ENCODE data around the gene SIDT2. TPM values are rescaled to one million over a fixed set of nuclear protein-coding genes. Genes with fewer than 3 reads are reported as not detected.
"Not testable (repeated sequence)": the region's sequence is repeated elsewhere in the genome, so short reads cannot be mapped to it uniquely, and the experiment has no call there.

SIDT2 gene
- 10 to 100 TPM; 25.0 to 43.9 TPM for total RNA-seq

DNA sequence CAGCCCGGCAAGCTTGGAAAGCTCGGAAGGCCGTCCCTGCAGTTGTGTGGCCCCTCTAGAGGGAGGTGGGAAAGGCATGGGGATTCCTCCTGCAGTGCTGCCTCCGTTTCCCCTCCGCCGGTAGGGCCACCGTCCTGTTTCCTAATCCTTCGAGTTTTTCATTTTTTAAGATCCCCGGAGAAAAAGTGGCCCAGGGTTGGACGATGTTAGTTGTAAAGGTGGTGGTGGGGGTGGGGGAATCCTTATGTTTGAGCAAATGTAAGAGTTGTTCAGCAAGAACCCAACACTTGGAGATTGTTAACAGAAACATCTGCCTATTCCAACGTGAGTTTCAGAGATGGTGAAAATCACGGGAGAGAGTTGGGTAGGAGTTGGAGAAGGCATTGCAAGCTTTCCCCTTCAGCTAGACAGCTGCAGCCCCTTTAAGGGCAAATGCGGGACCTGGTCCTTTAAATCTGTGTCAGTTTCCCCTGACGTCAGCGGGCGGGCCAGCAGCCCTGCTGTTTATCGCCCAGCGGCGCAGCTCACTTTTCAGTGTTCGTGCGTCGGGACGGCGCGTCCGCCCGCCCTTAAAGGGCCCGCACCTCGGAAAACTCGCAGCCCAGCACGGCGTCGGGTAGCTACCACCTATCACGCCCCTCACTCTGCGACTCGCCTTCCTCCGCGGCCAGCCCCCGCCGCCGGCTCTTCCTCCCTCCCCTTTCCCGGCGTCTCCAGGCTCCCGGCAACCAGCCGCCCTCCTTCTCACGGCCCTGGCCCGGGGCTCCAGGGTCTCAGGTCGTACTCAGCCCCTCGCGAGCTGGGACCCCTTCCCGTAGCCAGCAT lies at the start of gene SIDT2:
Gene SIDT2 (plus strand): TSS at position 534 of the 825 bp plus-strand sequence. CDS start 521 bp downstream, outside the sequence.
- Mint-ChIP-seq H3K36me3 (ENCODE audit: low read depth) (peaks cover under 1% of the 10 kb centered on the region), H3K4me1 (peaks cover 25% of the 10 kb centered on the region), H3K4me3 (peak within 1 kb of the TSS; percentile 88), H3K27ac (peak within 1 kb of the TSS; percentile 92), H3K27me3 (no peaks in the 10 kb centered on the region), H3K9me3 (no peaks in the 10 kb centered on the region)
- ATAC-seq (replicated peaks): peak; percentile 97

DNA sequence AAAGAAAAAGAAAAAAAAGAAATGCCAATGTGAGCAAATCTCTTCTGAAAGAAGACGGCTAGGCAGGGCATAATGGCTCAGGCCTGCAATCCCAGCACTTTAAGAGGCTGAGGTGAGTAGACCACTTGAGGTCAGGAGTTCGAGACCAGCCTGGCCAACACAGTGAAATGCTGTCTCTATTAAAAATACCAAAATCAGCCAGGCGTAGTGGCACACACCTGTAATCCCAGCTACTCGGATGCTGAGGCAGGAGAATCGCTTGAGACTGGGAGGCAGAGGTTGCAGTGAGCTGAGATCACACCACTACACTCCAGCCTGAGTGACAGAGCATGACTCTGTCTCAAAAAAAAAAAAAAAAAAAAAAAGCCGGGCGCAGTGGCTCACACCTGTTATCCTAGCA lies 48.1 kb upstream of the SIDT2 start:
- not testable (repeated sequence) for H3K27ac Mint-ChIP-seq; H3K27me3 Mint-ChIP-seq; H3K36me3 Mint-ChIP-seq (ENCODE audit: low read depth); ATAC-seq (replicated peaks); H3K4me1 Mint-ChIP-seq; H3K4me3 Mint-ChIP-seq; H3K9me3 Mint-ChIP-seq

DNA sequence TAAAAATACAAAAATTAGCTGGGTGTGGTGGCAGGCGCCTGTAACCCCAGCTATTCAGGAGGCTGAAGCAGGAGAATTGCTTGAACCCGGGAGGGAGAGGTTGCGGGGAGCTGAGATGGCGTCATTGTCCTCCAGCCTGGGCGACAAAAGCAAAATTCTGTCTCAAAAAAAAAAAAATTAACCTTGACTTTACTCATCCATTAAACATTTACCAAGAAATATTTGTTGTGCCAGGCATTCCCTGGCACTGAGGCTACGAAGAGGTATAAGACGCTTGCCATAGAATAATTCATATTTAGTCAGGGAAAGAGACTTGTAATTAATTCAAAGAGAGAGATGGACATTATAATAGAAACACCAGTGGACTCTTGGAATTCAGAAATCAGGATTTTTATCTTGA lies 47.7 kb upstream of the SIDT2 start:
- Mint-ChIP-seq H3K4me1 (no peaks in the 10 kb centered on the region), H3K9me3 (no peaks in the 10 kb centered on the region), H3K27ac (no peak overlapping the region), H3K36me3 (ENCODE audit: low read depth) (no peaks in the 10 kb centered on the region), H3K27me3 (no peaks in the 10 kb centered on the region), H3K4me3 (no peak overlapping the region)
- no peak for ATAC-seq (replicated peaks)

DNA sequence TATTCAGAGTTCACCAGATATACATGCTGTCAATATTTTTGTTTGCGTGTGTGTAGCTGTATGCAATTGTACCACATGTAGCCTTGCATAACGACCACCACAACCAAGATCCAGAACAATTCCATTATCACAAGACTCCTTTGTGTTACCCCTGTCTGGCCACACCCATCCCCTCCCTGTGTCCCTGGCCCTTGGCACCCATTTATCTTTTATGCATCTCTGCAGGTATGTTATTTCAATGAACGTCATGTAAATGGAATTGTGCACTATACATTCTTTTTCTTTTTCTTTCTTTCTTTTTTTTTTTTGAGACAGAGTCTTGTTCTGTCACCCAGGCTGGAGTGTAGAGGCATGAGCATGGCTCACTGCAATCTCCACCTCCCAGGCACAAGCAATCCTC lies 44.1 kb upstream of the SIDT2 start:
- Mint-ChIP-seq H3K4me3 (no peak overlapping the region), H3K27ac (no peak overlapping the region), H3K4me1 (no peaks in the 10 kb centered on the region), H3K36me3 (ENCODE audit: low read depth) (no peaks in the 10 kb centered on the region), H3K27me3 (no peaks in the 10 kb centered on the region), H3K9me3 (no peaks in the 10 kb centered on the region)
- ATAC-seq (replicated peaks): no peak

DNA sequence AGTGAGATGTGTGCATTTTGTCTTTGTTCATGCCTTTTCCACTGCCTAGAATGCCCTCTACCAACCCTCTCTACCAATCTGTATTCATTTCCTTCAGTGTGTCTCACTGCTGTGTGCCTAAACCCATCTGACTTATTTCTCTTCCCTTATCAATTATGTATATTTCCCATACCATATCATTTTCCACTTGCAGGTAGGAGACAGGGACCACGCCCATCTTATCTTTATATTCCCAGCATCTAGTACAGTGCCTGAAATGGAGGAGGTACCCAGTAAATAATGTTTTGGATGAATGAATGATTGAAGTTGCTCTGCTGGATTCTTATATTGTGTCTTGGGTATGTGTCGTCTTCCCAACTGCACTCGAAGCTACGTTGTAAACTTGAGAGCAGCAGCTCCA lies 43.6 kb upstream of the SIDT2 start:
- not testable (repeated sequence) for H3K27me3 Mint-ChIP-seq

DNA sequence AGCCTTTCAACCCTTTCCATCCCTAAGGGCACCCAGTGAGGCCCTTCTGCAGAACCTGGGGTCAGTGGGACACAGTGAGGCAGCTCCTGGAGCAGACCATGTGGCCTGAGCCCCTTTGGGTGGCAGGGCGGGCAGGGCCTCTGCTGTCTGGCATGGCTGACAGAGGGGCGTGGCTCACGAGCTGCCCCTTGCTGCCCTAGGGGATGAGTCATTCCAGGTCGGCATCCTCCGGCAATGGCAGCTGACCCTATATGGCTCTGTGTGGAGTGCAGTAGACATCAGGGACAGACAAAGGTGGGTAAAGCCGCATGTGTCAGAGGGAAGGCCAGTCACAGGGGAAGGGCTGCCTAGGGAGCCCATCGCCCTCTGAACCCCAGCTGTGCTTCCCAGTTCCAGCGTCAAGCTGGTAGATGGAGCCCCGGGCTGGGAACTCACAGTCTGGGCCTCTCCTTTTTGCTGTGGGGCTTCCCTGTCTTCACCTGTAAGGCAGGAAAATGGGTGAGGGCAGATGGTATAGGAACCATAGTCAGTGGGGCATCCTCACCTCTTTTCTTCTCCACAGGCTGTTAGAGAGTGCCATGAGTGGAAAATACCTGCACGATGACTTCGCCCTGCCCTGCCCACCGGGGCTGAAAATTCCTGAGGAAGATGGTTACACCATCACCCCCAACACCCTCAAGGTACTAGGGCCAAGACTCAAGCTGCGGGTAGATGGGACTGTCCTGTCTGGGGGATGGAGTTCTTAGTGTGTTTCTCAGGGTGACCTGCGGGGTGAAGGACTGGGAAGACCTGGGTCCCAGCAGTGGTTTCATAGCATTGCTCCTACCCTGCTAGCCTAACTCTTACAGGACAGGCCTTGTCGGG lies 41.1 kb upstream of the SIDT2 start:
- H3K9me3 Mint-ChIP-seq; H3K4me1 Mint-ChIP-seq; H3K4me3 Mint-ChIP-seq; H3K36me3 Mint-ChIP-seq (ENCODE audit: low read depth); ATAC-seq (replicated peaks); H3K27ac Mint-ChIP-seq; H3K27me3 Mint-ChIP-seq: not testable (repeated sequence)

More for the DNA sequence above, 43.6 kb upstream of the SIDT2 start:
- not testable (repeated sequence) for H3K36me3 Mint-ChIP-seq (ENCODE audit: low read depth); H3K4me3 Mint-ChIP-seq; H3K9me3 Mint-ChIP-seq; ATAC-seq (replicated peaks); H3K27ac Mint-ChIP-seq; H3K4me1 Mint-ChIP-seq

DNA sequence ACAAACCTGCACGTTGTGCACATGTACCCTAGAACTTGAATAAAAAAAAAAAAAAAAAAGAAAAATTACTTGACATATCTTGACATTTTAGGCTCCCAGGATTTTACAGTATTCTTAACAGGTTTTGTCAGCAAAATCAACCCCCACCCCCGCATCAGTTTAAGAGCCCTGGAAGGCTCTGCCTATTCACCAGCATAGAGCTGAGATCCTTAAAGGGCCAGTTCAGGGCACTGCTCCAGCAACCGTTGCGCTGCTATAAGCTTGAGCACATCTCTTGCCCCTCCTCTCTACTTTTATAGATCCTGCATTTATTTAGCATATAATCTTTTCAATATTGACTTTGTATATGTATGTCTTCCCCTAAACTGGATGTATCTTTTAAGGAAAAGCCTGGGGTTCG lies 35.2 kb upstream of the SIDT2 start:
- ATAC-seq (replicated peaks): peak; percentile 46
- peaks cover 16% of the 10 kb centered on the region for H3K4me1 Mint-ChIP-seq

DNA sequence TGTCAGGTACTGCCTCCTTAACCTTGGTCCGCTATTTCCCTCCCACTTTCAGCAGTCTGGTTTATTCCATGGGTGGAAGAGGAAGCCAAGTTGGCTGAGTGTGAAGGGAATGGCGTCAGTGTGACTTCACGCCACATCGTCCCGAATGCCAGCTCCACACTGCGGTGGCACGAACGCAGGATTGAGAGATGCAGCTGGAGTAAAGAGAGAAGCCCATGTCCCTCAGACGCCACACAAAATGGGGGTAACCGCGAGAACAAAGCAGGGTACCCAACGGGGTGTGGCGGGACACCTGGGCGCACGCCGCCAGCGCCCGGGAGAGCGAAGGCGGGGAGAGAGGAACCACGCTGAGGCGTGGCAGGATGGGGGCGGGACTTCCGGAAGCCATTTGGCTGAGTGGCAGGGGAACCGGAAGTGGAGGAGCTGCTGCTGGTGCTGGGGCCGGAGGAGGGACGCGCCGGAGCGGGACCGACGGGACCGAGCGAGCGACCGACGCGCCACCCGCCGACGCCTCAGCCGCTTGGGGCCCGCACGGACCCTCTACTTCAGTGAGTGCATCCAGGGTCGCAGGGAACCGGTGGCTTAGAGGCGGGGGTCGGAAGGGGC lies 34.6 kb upstream of the SIDT2 start, which contains the start of gene PAFAH1B2:
Gene PAFAH1B2 (plus strand): TSS at position 417 of the 606 bp plus-strand sequence. CDS start 8,161 bp downstream, outside the sequence.
- Mint-ChIP-seq H3K27ac (peak within 1 kb of the TSS; percentile 99), H3K9me3 (no peaks in the 10 kb centered on the region), H3K36me3 (ENCODE audit: low read depth) (peaks cover 41% of the 10 kb centered on the region), H3K27me3 (peaks cover 8% of the 10 kb centered on the region), H3K4me1 (peaks cover 16% of the 10 kb centered on the region), H3K4me3 (peak within 1 kb of the TSS; percentile 100)
- ATAC-seq (replicated peaks): peak; percentile 97

More for the DNA sequence above, 35.2 kb upstream of the SIDT2 start:
- Mint-ChIP-seq H3K36me3 (ENCODE audit: low read depth) (peaks cover 38% of the 10 kb centered on the region), H3K4me3 (peak overlapping the region; percentile 100), H3K9me3 (no peaks in the 10 kb centered on the region), H3K27ac (peak overlapping the region; percentile 97), H3K27me3 (peaks cover 8% of the 10 kb centered on the region)

DNA sequence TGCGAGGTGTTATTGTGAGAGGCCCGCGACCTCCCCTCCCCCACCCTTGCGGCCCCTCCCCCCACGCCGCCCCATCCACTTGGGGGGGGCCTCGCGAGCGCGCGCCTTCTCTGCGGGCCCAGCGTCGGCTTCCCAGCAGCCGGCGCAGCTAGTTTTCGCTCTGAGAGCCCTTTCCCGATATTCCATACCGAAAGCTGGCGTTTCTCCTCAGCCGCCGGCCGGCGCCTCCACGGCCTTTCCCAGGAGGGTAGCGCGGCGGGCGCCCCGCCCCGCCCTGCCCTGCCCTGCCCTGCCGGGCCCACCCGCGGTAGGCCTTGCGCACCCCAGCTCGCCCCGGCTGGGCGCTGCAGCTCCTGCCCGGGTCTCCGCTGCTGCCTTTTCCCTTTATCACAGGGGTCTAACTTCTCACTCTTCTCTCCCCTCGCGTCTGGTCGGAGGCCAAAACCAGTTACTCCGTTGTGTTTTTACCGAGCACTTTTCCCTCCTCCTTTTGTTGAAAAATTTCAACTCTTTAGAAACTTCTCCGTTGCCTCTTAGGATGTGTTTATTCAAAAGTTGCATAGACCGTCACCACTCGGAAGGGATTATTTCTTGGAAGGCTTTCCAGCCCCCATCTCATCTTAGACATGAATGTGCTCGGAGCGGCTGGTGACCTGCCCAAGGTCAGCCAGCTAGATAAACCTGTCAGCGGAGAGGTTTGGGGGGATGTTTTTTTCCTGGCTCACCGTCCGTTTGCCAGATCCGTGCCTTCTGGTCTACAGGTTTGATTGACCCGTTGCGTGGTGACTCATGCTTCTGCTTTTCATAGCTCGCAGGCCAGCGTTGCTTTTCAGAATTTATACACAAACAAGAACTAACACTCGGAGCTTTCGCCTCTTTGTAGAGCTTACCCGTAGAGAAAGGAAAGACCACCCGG lies 33.8 kb upstream of the SIDT2 start:
- Mint-ChIP-seq H3K27me3 (peaks cover 7% of the 10 kb centered on the region), H3K36me3 (ENCODE audit: low read depth) (peaks cover 44% of the 10 kb centered on the region), H3K4me3 (peak overlapping the region; percentile 100), H3K4me1 (peaks cover 16% of the 10 kb centered on the region), H3K9me3 (no peaks in the 10 kb centered on the region), H3K27ac (peak overlapping the region; percentile 99)
- peak; percentile 57 for ATAC-seq (replicated peaks)

DNA sequence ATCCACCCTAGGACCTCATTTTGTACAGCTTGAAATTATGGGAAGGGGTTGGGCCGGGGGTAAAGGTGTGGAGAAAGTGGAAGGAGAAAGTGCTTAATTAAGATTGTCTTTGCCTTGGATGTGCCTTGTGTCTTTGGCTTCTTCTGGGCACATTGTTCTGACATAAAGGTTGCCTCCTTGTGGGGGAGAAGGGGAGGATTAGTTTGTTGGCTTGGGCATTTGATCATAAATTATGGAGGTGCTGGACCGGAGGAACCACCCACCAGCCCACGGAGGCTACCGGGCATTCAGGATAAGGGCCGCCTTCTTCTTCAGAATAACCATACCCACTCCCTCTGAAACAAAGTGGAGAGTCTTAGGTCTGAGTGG lies 33.2 kb upstream of the SIDT2 start:
- Mint-ChIP-seq H3K4me3 (peak overlapping the region; percentile 100), H3K27me3 (peaks cover under 1% of the 10 kb centered on the region), H3K9me3 (no peaks in the 10 kb centered on the region), H3K36me3 (ENCODE audit: low read depth) (peaks cover 51% of the 10 kb centered on the region), H3K4me1 (peaks cover 16% of the 10 kb centered on the region), H3K27ac (peak overlapping the region; percentile 99)
- ATAC-seq (replicated peaks): no peak

DNA sequence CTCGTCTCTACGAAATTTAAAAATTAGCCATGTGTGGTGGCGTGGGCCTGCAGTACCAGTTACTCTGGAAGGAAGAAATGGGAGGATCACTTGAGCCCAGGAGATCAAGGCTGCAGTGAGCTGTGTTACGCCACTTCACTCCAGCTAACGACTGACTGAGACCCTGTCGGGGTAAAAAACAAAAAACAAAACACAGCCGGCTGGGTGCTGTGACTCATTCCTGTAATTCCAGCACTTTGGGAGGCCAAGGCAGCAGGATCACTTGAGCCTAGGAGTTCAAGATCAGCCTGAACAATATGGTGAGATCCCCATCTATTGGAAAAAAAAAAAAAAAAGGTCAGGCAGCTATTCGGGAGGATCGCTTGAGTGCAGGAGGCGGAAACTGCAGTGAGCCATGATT lies 32.0 kb upstream of the SIDT2 start:
- Mint-ChIP-seq H3K4me1 (peaks cover 16% of the 10 kb centered on the region), H3K4me3 (peak overlapping the region; percentile 100), H3K36me3 (ENCODE audit: low read depth) (peaks cover 55% of the 10 kb centered on the region), H3K9me3 (no peaks in the 10 kb centered on the region), H3K27ac (no peak overlapping the region), H3K27me3 (no peaks in the 10 kb centered on the region)
- no peak for ATAC-seq (replicated peaks)

DNA sequence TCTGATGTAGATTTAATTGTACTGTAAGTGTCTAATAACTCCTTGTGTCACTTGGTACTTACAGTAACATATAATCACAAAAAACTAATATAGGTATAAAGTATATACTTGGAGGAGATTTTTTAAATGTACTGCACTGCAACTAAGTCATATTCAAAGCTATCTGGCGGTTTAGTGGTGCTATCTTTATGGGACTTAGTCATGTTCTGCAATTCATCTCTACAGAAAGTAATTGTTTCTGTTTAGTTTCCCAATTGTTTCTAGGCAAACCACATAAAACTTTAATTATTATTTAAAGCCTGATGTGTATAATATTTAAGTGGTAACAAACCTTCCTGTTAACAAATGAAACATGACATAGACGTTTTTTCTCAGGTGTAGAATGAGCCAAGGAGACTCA lies 26.5 kb upstream of the SIDT2 start:
- Mint-ChIP-seq H3K36me3 (ENCODE audit: low read depth) (peaks cover 83% of the 10 kb centered on the region), H3K27ac (no peak overlapping the region), H3K27me3 (no peaks in the 10 kb centered on the region), H3K9me3 (no peaks in the 10 kb centered on the region), H3K4me3 (no peak overlapping the region), H3K4me1 (peaks cover 4% of the 10 kb centered on the region)
- no peak for ATAC-seq (replicated peaks)

DNA sequence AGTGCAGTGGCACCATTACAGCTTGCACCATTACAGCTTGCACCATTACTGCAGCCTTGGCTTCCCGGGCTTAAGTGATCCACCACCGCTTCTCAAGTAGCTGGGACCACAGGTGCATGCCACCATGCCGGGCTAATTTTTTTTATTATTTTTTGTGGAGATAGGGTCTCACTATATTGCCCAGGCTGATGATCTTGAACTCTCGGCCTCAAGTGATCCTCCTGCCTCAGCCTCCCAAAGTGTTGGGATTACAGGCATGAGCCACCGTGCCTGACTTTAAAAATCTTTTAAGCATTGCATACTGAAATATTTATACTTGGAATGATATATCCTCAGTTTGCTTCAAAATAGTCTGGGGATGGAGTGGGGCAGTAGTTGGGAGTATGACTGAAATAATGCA lies 24.1 kb upstream of the SIDT2 start:
- H3K9me3 Mint-ChIP-seq: no peaks in the 10 kb centered on the region
- no peak overlapping the region for H3K4me3 Mint-ChIP-seq
- no peaks in the 10 kb centered on the region for H3K27me3 Mint-ChIP-seq

DNA sequence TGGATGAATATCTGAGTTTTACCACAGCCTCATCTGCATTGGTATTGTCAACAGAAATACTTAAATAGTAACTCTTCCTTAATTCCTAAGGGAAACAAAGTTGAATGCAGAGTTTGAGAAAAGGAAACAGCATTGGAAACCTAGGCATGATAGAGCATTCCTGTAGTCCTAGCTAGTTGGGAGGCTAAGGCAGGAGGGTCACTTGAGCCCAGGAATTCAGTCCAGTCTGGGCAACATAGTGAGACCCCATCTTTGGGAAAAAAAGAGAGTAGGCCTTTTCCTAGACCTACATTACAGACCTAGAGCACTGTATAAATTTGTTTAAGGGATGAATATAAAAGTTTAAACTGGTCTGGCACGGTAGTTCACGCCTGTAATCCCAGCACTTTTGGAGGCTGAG lies 21.0 kb upstream of the SIDT2 start:
- Mint-ChIP-seq H3K4me3 (no peak overlapping the region), H3K27ac (no peak overlapping the region), H3K27me3 (no peaks in the 10 kb centered on the region), H3K9me3 (no peaks in the 10 kb centered on the region), H3K4me1 (no peaks in the 10 kb centered on the region), H3K36me3 (ENCODE audit: low read depth) (peaks cover 98% of the 10 kb centered on the region)
- ATAC-seq (replicated peaks): no peak

More for the DNA sequence above, 24.1 kb upstream of the SIDT2 start:
- Mint-ChIP-seq H3K27ac (no peak overlapping the region), H3K36me3 (ENCODE audit: low read depth) (peaks cover 91% of the 10 kb centered on the region), H3K4me1 (no peaks in the 10 kb centered on the region)
- ATAC-seq (replicated peaks): no peak

All from activated T-helper 17 cell treated with anti-CD3 and anti-CD28 coated beads, Interleukin-2, amount 50 U/mL, for 72 hours (primary cell).